Measurements from ENCODE around the gene PIM3.

PIM3 gene

DNA sequence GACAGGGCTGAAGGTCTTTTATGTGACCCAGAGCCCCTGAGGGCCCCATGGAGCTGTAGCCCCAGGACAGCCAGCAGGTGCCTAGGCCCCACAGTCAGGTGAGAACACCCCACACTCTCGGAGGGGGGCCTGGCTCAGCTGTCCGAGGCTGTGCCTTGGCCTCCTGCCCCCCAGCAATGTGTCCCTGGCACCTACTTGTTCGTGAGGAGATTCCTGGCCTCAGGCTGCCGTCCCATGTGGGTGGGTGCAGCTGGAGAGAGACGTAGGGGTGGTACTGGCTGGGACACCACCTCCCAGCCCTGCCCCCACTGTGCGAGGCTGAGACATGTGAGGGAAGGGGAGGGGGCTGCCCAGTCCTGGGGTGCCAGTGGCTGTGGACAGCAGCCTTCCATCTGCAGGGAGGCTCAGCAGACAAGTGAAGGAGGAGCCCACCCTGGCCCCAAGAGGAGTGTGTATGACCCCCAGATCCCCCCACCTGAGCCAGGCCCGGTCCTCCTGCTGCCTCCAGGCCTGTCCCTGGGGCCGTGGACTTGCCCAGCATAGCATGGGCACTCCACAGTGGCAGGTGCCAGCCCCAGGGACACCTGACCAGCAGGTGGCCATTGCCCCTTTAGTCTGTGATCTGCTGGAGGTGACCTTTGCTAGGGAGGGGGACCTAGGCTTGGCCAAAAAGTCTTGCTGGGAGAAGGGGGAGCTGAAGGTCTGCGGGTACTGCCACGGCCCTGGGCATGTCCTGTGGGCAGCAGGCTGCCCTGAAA is 35.0 kb downstream of the PIM3 start:
- Histone ChIP-seq H4K20me1 (ENCODE audit: insufficient read depth) (no peaks in the 10 kb centered on the region), H3K27me3 (ENCODE audit: insufficient read depth, low read depth) (no peaks in the 10 kb centered on the region), H3K9ac (no peak overlapping the region), H3K4me2 (no peak overlapping the region), H3K27ac (no peak overlapping the region), H3K79me2 (ENCODE audit: insufficient read depth, low read depth) (no peaks in the 10 kb centered on the region), H3K4me1 (ENCODE audit: low read depth, poor library complexity, severe bottlenecking) (no peaks in the 10 kb centered on the region), H3K36me3 (ENCODE audit: insufficient read depth) (no peaks in the 10 kb centered on the region), H2AFZ (ENCODE audit: low read depth) (no peak overlapping the region), H3K4me3 (IDR thresholded peaks at IDR 0.05; ENCODE audit: insufficient read depth, low read depth, low read length) (no peak overlapping the region)
- TF ChIP-seq, protein P1, sequence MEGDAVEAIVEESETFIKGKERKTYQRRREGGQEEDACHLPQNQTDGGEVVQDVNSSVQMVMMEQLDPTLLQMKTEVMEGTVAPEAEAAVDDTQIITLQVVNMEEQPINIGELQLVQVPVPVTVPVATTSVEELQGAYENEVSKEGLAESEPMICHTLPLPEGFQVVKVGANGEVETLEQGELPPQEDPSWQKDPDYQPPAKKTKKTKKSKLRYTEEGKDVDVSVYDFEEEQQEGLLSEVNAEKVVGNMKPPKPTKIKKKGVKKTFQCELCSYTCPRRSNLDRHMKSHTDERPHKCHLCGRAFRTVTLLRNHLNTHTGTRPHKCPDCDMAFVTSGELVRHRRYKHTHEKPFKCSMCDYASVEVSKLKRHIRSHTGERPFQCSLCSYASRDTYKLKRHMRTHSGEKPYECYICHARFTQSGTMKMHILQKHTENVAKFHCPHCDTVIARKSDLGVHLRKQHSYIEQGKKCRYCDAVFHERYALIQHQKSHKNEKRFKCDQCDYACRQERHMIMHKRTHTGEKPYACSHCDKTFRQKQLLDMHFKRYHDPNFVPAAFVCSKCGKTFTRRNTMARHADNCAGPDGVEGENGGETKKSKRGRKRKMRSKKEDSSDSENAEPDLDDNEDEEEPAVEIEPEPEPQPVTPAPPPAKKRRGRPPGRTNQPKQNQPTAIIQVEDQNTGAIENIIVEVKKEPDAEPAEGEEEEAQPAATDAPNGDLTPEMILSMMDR (conservative IDR thresholded peaks at IDR 0.05; ENCODE audit: low read depth, low read length), result no peak

GRCh38 chr22:49996119-49996517 is 35.5 kb downstream of the PIM3 start:
- H3K36me3 ChIP-seq (ENCODE audit: insufficient read depth), result no peaks in the 10 kb centered on the region
- H3K4me3 ChIP-seq (IDR thresholded peaks at IDR 0.05; ENCODE audit: insufficient read depth, low read depth, low read length), result no peak overlapping the region
- no peak overlapping the region for H3K9ac ChIP-seq
- TF ChIP-seq, protein P1 (conservative IDR thresholded peaks at IDR 0.05; ENCODE audit: low read depth, low read length), result no peak
- no peaks in the 10 kb centered on the region for H3K79me2 ChIP-seq (ENCODE audit: insufficient read depth, low read depth)
- no peak overlapping the region for H2AFZ ChIP-seq (ENCODE audit: low read depth)
- no peaks in the 10 kb centered on the region for H4K20me1 ChIP-seq (ENCODE audit: insufficient read depth)
- H3K4me2 ChIP-seq, result no peak overlapping the region
- H3K27ac ChIP-seq, result no peak overlapping the region
- no peaks in the 10 kb centered on the region for H3K4me1 ChIP-seq (ENCODE audit: low read depth, poor library complexity, severe bottlenecking)
- H3K27me3 ChIP-seq (ENCODE audit: insufficient read depth, low read depth), result no peaks in the 10 kb centered on the region

GRCh38 chr22:49996518-49997250 is 36.1 kb downstream of the PIM3 start:
- Histone ChIP-seq H3K4me1 (ENCODE audit: low read depth, poor library complexity, severe bottlenecking) (no peaks in the 10 kb centered on the region), H3K36me3 (ENCODE audit: insufficient read depth) (no peaks in the 10 kb centered on the region), H3K9ac (no peak overlapping the region), H3K4me3 (IDR thresholded peaks at IDR 0.05; ENCODE audit: insufficient read depth, low read depth, low read length) (no peak overlapping the region), H3K27me3 (ENCODE audit: insufficient read depth, low read depth) (no peaks in the 10 kb centered on the region), H2AFZ (ENCODE audit: low read depth) (no peak overlapping the region), H3K27ac (no peak overlapping the region), H3K4me2 (no peak overlapping the region), H3K79me2 (ENCODE audit: insufficient read depth, low read depth) (no peaks in the 10 kb centered on the region), H4K20me1 (ENCODE audit: insufficient read depth) (no peaks in the 10 kb centered on the region)
- TF ChIP-seq, protein P1 (conservative IDR thresholded peaks at IDR 0.05; ENCODE audit: low read depth, low read length), result no peak

- no peak overlapping the region for H2AFZ ChIP-seq (ENCODE audit: low read depth)
- TF ChIP-seq, protein P1 (conservative IDR thresholded peaks at IDR 0.05; ENCODE audit: low read depth, low read length), result no peak
- no peaks in the 10 kb centered on the region for H3K27me3 ChIP-seq (ENCODE audit: insufficient read depth, low read depth)
- H3K27ac ChIP-seq, result no peak overlapping the region
- no peak overlapping the region for H3K9ac ChIP-seq
- H3K4me1 ChIP-seq (ENCODE audit: low read depth, poor library complexity, severe bottlenecking), result no peaks in the 10 kb centered on the region
- no peaks in the 10 kb centered on the region for H4K20me1 ChIP-seq (ENCODE audit: insufficient read depth)
- H3K79me2 ChIP-seq (ENCODE audit: insufficient read depth, low read depth), result no peaks in the 10 kb centered on the region
- H3K4me3 ChIP-seq (IDR thresholded peaks at IDR 0.05; ENCODE audit: insufficient read depth, low read depth, low read length), result no peak overlapping the region
- no peak overlapping the region for H3K4me2 ChIP-seq
- no peaks in the 10 kb centered on the region for H3K36me3 ChIP-seq (ENCODE audit: insufficient read depth)
Measured at GRCh38 chr22:49997251-49997599, 36.7 kb downstream of the PIM3 start.
